Large intestine (tissue), 3 donors: ENCODE results near the gene TLE1. TPM values are rescaled to one million over a fixed set of nuclear protein-coding genes. Genes with fewer than 3 reads are reported as not detected.

Source experiments
- DNase-seq, 2 donors: peaks; one replicate each; pipeline versions ENCODE4 v3.0.0 to v3.0.0-alpha.2; 2013
- H3K27ac ChIP-seq: one replicate; pipeline ENCODE4 v1.5.1; 2013; ENCODE audit warnings: low read length
- H3K27me3 ChIP-seq: 2 replicates; pipeline ENCODE4 v1.6.1; 2013; ENCODE audit warnings: low read length; ENCODE audit not compliant: control insufficient read depth, insufficient read depth
- H3K36me3 ChIP-seq: 2 replicates; pipeline ENCODE4 v1.6.1; 2013; ENCODE audit warnings: low read length; ENCODE audit not compliant: control insufficient read depth, insufficient read depth
- H3K4me1 ChIP-seq: one replicate; pipeline ENCODE4 v1.6.1; 2013; ENCODE audit warnings: low read length; ENCODE audit not compliant: control insufficient read depth, insufficient read depth
- H3K4me3 ChIP-seq: one replicate; pipeline ENCODE4 v1.5.1; 2013; ENCODE audit warnings: low read length
- H3K9me3 ChIP-seq: one replicate; pipeline ENCODE4 v1.6.1; 2013; ENCODE audit warnings: mild to moderate bottlenecking, low read depth, low read length, moderate library complexity; ENCODE audit not compliant: control insufficient read depth
- WGBS: methylation state at CpG from one replicate; pipeline ENCODE4 v1.1.5; 2013; ENCODE audit warnings: low lambda C conversion rate; ENCODE audit not compliant: insufficient coverage; 5-methylcytosine and 5-hydroxymethylcytosine counted together
- polyA plus RNA-seq: library from polyadenylated mRNA; unstranded; fragments of 120-200 nt; gene quantifications from one replicate; pipeline ENCODE4 v1.2.1, GENCODE V29; 2013

TLE1 gene
- polyA plus RNA-seq, 1 donor, result 26.7 TPM

DNA sequence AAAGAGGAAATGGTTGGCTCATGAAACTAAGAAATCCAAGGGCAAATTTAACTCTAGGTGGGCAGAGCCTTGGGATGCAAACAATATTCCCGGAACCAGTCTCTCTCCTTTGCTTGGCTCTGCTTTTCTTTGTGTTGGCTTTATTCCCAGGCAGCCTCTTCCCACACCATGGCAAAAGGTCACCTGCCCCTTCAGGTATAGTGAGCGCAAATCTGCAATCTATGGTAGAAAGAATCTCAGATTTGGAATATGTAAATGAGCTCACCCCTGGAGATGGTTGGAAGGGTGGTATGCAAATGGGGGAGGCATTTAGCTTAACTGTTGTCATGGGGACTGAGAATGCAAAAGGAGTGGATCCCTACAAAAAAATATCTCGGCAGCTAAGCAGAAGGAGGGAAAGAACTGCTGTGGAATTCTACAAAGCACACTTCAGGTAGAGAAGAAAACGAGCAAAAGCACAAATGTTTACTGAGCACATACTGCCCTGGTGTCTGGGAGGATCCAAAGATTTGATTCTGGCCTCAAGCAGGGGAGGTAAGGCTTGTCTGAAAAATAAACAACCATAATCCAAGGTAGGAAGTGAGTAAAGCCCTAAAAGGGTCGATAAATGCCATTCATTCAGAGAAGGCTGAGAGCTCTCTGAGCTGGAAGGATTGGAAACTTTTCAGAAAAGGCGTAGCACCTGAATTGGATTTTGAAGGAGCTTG lies 139.7 kb downstream of the TLE1 start:
- H3K4me3 ChIP-seq, result no peak overlapping the region
- DNase-seq, result no peak
- H3K27ac ChIP-seq, result no peak overlapping the region

DNA sequence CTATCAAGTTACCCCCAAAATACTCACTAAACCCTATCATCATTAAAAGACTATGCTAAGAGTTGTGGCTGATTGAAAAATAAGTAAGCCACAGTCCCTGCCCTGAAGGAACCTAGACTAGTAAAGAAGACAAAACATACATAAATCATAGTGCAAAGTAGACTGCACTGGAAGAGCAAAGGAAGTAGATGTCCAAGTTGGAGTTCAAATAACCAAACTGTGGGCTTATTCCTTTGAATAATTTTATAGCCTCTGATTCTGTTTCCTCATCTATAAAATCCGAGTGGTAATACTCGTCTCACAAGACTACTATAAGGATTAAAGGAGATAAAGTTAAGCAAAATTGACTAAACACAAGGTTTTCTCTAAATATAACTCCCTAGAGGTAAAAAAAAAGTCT lies 140.4 kb downstream of the TLE1 start:
- Histone ChIP-seq H3K36me3 (no peaks in the 10 kb centered on the region), H3K27ac (no peak overlapping the region), H3K27me3 (no peaks in the 10 kb centered on the region), H3K4me1 (peaks cover 2% of the 10 kb centered on the region), H3K4me3 (no peak overlapping the region), H3K9me3 (no peaks in the 10 kb centered on the region)
- WGBS, result 100% methylated on average over 1 of the region's 2 CpGs
- DNase-seq, result no peak

More for the DNA sequence above, 139.7 kb downstream of the TLE1 start:
- 25% methylated on average over 2 of the region's 6 CpGs for WGBS
- Histone ChIP-seq H3K9me3 (no peaks in the 10 kb centered on the region), H3K27me3 (no peaks in the 10 kb centered on the region), H3K36me3 (no peaks in the 10 kb centered on the region), H3K4me1 (peaks cover 2% of the 10 kb centered on the region)

DNA sequence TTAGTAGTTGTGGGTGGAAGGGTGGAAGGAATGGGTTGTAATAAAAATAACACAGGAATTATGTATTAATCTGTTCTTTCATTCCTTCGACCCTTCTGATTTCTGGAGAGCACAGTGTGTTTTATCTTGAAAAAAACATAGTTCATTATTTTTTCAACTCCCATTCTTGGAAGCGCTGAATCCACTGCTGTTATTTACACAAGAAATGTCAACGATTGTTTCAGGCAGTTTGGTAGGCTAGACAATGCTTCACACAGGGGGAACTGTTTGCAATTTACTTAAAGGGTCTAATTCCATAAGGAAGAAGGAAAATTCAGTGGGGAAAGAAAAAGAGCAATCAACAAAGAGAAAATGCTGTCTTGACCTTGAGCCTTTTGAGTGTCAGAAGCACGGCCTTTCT lies 142.9 kb downstream of the TLE1 start:
- Histone ChIP-seq H3K9me3 (no peaks in the 10 kb centered on the region), H3K27me3 (no peaks in the 10 kb centered on the region), H3K4me3 (no peak overlapping the region), H3K27ac (no peak overlapping the region), H3K36me3 (no peaks in the 10 kb centered on the region), H3K4me1 (no peaks in the 10 kb centered on the region)
- WGBS, result 0% methylated on average over 1 of the region's 4 CpGs
- no peak for DNase-seq

DNA sequence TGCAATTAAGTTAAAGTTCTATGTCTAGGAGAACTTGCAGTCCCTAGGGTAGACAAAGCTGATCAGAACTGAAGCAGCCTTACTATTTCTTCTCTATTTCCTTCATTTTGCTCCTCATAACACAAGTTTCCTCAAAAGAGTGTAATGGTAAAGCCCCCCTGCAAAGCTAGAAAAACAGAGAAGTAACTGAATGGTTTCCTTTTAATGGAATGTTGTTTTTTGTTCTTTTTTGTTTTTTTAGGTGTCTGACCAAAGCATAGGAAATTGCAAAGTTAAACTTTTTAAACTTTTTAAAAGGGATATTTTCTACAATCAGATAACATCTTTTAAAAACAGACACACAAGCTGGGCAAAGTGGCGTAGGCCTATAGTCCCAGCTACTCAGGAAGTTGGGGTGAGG lies 145.7 kb downstream of the TLE1 start:
- no peak overlapping the region for H3K4me3 ChIP-seq
- peaks cover 3% of the 10 kb centered on the region for H3K4me1 ChIP-seq
- H3K36me3 ChIP-seq, result no peaks in the 10 kb centered on the region
- no peaks in the 10 kb centered on the region for H3K9me3 ChIP-seq
- DNase-seq, result no peak
- H3K27me3 ChIP-seq, result no peaks in the 10 kb centered on the region
- no CpG with 5 or more reads among the region's 1 CpG for WGBS
- H3K27ac ChIP-seq, result no peak overlapping the region

DNA sequence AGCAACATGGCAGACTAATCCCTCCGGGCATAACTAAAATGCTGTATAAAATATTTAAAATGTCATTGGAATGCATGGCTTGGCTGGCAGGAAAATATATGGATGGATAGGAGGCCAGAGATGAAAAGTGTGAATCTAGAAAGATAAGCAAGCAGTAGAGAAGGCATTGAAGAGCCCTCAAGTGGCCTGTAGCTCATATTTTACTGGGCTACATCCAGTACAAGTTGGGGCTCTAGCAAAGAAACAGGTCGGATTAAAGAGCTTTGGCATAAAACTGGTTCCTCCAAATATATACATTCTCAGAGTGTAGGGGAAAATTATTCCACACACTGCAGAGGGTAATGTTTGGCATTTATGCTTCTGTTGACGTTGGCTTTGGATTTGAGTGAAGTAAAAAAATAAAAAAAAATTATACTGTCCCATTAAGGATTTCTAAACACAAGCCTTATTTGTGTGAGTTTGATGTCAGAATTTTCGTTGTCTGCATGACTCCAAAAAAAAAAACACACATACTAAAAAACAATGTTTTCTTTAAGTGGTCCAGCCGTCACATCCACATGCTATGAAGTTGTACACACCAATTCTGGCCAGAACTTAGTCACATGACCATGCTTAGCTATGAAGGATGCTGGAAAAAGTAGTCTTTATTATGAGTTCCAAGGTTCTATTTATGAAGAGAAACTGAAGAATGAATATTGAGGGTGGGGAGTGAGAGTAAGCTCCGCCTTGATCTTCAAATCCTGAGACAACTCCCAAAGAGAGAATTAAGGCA lies 147.0 kb downstream of the TLE1 start:
- H3K27me3 ChIP-seq, result no peaks in the 10 kb centered on the region
- H3K9me3 ChIP-seq, result no peaks in the 10 kb centered on the region
- WGBS, result 83% methylated on average over 1 of the region's 6 CpGs
- H3K4me3 ChIP-seq, result no peak overlapping the region
- H3K27ac ChIP-seq, result no peak overlapping the region
- H3K36me3 ChIP-seq, result no peaks in the 10 kb centered on the region
- peaks cover 9% of the 10 kb centered on the region for H3K4me1 ChIP-seq
- no peak for DNase-seq

DNA sequence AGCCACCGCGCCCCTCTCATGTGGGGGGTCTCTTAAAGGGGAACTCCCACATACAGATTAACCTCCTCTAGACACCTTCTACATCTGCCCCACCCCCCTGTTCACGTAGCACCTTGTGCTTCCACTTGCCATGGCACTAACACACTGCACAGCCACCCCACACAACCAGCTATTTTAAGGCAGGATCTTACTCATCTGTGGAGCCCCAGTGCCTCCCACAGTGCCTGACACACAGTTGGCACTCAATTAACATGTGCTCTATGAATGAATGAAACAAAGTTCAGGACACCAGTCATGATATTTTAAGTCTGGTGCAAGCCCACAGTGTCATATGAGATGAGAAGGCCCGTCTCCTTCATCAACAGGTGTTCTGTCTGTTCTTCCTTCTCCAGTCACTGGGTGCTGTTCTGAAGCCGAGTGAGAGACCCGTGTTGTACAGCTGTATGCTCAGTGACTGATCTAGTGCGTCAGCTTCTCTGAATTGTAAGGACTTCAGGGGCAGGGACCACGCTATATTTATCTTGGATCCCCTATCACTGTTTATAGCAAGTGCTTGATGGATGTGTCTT lies 149.1 kb downstream of the TLE1 start:
- H3K4me3 ChIP-seq, result no peak overlapping the region
- no peak for DNase-seq
- WGBS, result no CpG with 5 or more reads among the region's 8 CpGs
- H3K27ac ChIP-seq, result no peak overlapping the region
- no peaks in the 10 kb centered on the region for H3K27me3 ChIP-seq
- no peaks in the 10 kb centered on the region for H3K9me3 ChIP-seq
- no peaks in the 10 kb centered on the region for H3K36me3 ChIP-seq
- peaks cover 9% of the 10 kb centered on the region for H3K4me1 ChIP-seq

DNA sequence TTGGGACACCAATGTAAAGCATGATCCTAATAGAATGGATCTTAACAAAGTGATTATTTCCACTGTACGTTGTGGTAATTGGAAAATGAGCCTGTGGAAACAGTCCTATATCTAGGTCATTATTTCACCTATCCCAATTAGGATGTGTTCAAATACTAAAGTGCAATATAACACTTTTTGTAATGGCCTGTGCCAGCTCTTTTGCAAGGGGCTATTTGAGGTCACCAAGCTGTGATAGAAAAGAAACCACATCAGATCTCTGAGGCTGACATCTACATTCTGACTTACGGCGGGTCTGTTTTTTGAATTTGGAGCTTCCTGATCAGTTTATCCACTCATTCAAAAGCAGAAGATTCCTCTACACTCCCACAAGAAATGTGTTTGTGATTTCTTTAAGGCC lies 150.0 kb downstream of the TLE1 start:
- Histone ChIP-seq H3K36me3 (no peaks in the 10 kb centered on the region), H3K4me3 (no peak overlapping the region), H3K27me3 (no peaks in the 10 kb centered on the region), H3K9me3 (no peaks in the 10 kb centered on the region), H3K4me1 (peaks cover 9% of the 10 kb centered on the region), H3K27ac (peak overlapping the region; percentile 30)
- DNase-seq, result no peak
- 80% methylated on average over 1 of the region's 3 CpGs for WGBS

DNA sequence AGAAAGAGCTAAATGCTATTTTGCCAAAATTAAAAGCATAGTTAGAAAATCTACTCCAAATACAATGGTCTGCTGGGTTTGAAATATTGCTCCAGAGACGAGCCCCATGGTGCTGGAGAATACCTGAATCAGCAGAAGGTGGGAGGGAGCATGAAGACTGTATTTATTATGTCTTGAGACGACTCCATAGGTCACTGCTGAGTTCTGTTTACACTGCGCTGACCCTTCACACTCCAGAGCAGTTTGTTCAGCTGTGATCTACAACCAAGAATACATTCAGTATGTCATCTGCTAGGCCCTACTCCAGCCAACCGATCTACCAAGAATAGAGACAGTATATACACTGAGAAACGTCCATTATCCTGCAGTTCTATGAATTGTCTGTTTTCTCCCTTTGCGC lies 150.5 kb downstream of the TLE1 start:
- WGBS, result 28% methylated on average over 4 of the region's 6 CpGs
- peak; percentile 69 to 84 for DNase-seq
- Histone ChIP-seq H3K4me1 (peaks cover 9% of the 10 kb centered on the region), H3K4me3 (no peak overlapping the region), H3K27ac (peak overlapping the region; percentile 63), H3K9me3 (no peaks in the 10 kb centered on the region), H3K27me3 (no peaks in the 10 kb centered on the region), H3K36me3 (no peaks in the 10 kb centered on the region)

DNA sequence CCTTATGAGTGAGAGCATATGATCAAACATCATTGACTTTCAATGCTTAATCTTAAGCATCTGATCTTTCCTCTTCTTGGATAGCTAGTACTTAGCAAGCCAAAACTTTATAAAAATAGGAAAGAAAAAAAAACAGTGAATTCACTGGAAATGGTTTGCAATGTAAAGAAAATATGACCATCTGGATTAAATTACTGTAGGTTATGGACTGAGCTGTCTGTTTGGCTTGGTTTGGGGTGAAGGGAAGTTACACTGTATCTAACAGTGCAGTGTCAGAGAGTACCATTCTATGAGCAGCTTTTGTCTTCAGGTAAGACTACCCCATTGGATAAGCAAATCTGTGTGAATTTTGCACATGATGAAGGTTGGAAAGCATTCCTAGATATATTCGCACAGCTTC lies 151.4 kb downstream of the TLE1 start:
- Histone ChIP-seq H3K27me3 (no peaks in the 10 kb centered on the region), H3K36me3 (no peaks in the 10 kb centered on the region), H3K9me3 (no peaks in the 10 kb centered on the region), H3K4me1 (peaks cover 9% of the 10 kb centered on the region), H3K4me3 (no peak overlapping the region), H3K27ac (no peak overlapping the region)
- WGBS, result no CpG with 5 or more reads among the region's 1 CpG
- DNase-seq, result no peak

DNA sequence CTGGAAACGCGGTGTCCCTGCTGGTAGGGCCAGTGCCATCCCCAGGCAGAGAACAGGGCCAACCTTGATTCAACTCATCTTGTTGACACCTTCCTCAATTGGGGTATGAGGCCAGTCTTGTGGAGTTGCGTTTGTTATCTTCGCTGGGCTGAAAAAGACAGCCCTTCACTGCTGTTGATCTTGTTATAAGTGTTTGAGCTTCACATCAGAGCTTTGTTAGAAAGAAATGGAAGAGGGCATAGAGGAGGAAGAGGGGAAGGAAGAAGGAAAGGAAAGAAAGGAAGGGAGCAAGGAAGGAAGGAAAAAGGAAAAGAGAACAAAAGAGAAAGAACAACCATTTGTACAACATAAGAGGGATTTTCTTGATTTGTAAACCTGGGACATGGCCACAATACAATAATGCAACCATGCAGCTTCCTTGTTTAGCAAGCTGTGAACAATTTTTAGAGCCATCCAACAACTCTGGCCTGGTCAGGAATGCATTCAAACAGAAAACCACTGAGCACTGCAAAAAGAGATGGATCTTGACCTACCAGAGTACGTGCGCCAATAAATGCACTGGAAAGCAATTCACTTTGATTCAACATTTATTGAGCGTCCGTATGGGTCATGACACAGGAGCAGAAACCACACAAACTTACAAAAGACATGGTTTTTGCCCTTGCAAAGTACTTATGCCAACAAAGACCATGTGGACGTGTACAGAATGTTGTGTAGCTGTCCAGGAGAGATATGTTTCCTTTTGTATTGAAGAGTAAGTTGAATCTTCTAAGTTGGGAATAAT lies 152.9 kb downstream of the TLE1 start:
- no peak for DNase-seq
- Histone ChIP-seq H3K27ac (peak overlapping the region; percentile 14), H3K4me1 (peaks cover 9% of the 10 kb centered on the region), H3K4me3 (no peak overlapping the region), H3K27me3 (no peaks in the 10 kb centered on the region), H3K36me3 (no peaks in the 10 kb centered on the region), H3K9me3 (no peaks in the 10 kb centered on the region)
- 91% methylated on average over 4 of the region's 9 CpGs for WGBS
